NCI-H82 (cell line): ENCODE results near the gene GALC.

Source experiments
- DNase-seq: peaks from one replicate; lab custom pipeline; 2025; lab: John Stamatoyannopoulos, UW

The GALC gene

GRCh38 chr14:87992718-87993628 is at the start of gene GALC:
Gene GALC, minus strand, starts transcription at chr14:87993182. Its CDS starts 18 bp downstream, at chr14:87993164.
- peak; percentile 87 for DNase-seq

DNA sequence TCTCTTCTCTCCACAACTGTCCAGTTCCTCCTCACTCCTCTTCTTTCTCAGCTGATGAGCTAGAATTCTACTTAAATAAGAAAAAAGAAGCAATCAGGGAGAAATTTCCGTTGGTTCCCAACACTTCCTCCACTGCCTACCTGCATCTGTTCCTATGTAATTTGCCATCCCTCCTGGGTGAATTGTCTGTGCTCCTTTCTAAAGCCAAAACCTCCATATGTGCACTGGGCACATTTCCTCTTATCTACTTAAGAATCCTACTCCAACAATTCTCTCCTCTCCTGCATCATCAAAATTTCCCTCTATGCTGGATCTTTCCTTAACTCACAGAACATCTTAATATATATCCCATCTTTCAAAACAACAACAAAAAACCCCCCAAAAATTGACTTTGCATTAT is 47.2 kb upstream of the GALC start:
- no peak for DNase-seq

- no peak for DNase-seq
Measured at GRCh38 chr14:88039197-88039596, 46.2 kb upstream of the GALC start.

DNA sequence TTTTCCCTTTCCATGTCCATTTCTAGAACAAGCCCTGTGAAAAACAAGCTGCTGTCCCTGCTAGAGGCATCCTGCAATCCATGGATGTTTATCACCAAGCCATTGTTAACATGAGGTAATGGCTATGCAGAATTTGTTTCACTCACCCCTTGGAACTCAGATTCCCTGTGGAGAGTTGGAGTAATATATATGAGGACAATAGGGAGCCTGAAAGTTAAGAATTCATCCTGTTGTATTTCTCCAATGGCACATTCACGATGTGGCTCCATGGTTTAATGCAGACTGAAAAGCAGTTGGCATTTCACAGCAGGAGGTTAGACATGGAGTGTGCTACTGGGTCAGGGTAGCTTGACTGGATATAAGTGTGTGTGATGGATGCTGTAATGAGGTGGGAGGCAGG is 44.3 kb upstream of the GALC start:
- no peak for DNase-seq

GRCh38 chr14:88036422-88036821 is 43.4 kb upstream of the GALC start:
- DNase-seq, result no peak

- DNase-seq, result no peak
Measured at GRCh38 chr14:88034076-88034475, 41.1 kb upstream of the GALC start.

- no peak for DNase-seq
Measured at GRCh38 chr14:88032373-88032772, 39.4 kb upstream of the GALC start.

- no peak for DNase-seq
Measured at GRCh38 chr14:88030892-88031291, 37.9 kb upstream of the GALC start.

- no peak for DNase-seq
Measured at GRCh38 chr14:88030079-88030478, 37.1 kb upstream of the GALC start.

- no peak for DNase-seq
Measured at GRCh38 chr14:88029500-88029899, 36.5 kb upstream of the GALC start.

- peak; percentile 23 for DNase-seq
Measured at GRCh38 chr14:88026890-88027289, 33.9 kb upstream of the GALC start.

DNA sequence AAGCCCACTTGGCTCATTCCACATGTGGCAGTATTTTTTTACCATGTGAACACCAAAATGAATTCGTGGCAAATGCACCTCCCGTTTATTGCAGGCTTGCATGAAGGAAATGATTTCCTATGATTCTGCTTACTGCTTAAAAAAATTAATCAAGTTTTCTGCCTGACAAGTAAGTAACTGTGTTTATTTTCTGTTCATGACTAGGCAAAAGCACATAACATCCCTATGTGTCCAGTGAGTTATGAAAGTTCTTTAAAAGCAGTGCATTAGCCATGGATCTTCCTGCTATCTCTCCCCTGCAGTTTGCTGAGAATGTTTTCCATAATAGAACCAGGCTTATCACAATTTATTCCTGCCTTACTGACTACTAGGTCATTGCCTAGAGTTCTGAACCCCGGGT is 32.3 kb upstream of the GALC start:
- no peak for DNase-seq

GRCh38 chr14:88024252-88025086 is 31.5 kb upstream of the GALC start:
- DNase-seq, result peak; percentile 90

DNA sequence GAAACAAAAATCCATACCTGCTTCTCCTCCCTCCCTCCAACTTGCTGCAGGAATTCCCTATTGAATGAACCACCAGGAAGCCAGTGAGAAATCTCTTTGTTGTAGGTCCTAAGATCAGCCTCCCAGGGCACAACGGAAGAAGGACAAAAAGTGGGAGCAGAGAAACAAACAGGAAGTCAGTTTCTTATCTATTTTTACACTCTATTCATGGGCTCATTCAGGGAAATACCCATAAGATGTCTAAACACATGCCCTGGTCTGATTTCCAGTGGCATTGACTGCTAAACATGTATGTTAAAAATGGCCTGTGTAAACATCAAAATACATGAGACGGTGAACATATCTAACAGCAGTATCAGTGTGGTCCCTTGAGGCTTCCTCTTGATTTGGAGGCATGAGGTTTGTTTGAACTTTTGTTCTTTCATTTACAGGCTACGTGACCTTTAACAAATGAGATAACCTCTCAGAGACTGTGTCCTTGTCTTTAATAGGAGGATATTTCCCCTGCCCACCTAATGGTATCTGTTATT is 30.7 kb upstream of the GALC start:
- no peak for DNase-seq

GRCh38 chr14:88017535-88017934 is 24.6 kb upstream of the GALC start:
- no peak for DNase-seq

- DNase-seq, result no peak
Measured at GRCh38 chr14:88016768-88017167, 23.8 kb upstream of the GALC start.

GRCh38 chr14:88013750-88014349 is 20.9 kb upstream of the GALC start:
- DNase-seq, result peak; percentile 82

- no peak for DNase-seq
Measured at GRCh38 chr14:88012495-88012894, 19.5 kb upstream of the GALC start.

DNA sequence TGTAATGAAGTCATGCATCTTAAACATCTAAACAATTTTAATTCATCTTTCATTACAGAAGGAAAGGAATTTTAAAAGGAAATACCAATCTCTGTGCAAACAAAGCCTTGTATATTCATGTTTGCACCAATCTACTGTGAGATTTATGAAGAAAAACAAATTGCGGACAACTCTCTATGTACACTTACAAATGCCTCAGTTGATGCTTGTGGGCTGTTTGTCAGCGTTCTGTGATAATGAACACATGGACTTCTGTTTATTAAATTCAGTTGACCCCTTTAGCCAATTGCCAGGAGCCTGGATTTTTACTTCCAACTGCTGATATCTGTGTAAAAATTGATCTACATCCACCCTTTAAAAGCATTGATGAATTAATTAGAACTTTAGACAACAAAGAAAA is 17.3 kb upstream of the GALC start:
- no peak for DNase-seq

GRCh38 chr14:88009486-88009885 is 16.5 kb upstream of the GALC start:
- no peak for DNase-seq

GRCh38 chr14:88008039-88008742 is 15.2 kb upstream of the GALC start:
- DNase-seq, result no peak

DNA sequence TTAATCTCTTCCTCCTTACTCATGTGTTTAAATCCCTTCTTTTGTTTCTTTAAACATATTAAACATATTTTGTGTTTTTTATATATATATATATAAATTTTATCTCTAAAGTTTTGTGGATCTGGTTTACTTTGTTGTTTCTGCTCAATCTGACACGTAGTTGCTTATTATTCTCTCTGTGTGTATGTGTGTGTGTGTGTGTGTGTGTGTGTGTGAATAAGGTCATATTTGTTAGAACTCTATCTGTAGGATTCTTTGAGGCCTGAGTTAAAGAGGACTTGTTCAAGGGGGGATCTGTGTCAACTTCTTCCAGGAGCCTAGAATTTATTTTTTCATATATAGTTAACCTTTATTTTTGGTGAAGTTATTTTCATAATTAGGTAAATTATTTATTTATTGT is 14.6 kb upstream of the GALC start:
- DNase-seq, result no peak
